Vagina (tissue), 2 donors: ENCODE data around the gene PLAC9.

Source experiments
- POLR2A ChIP-seq, 2 donors: fragments of 450-650 bp; IDR thresholded peaks; one replicate each; pipeline ENCODE4 v1.6.1; 2017; ENCODE audit warnings: antibody characterized with exemption in 2 of 2, mild to moderate bottlenecking in 2 of 2, moderate library complexity in 2 of 2
- TF ChIP-seq, protein P1 (sequence below), 3 experiments: fragments of 450-650 bp in 2 of 3; fragments of 200-600 bp in 1 of 3; sonication (generic) in 1 of 3; IDR thresholded peaks; one replicate each; pipeline ENCODE4 v1.5.1; 2017 to 2019; ENCODE audit warnings: antibody characterized with exemption in 3 of 3, mild to moderate bottlenecking in 2 of 3, moderate library complexity in 2 of 3

DNA sequence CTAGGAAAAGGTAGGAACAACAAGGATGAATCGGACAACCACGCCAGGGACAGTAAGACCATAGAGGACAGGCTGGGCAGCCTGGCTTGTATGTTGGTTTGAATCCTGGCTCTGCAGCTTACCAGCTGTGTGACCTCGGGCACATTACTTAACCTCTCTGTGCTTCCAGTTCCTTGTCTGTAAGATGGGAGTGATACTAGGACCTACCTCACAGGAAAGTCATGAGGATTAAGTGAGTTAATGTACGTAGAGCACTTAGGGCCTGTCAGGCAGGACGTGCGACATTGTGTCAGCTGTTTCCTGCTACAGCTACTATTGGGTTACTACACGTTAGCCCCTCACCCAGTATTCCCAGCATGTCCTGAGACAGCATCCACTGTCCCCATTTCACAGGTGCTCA lies 32.1 kb downstream of the PLAC9 start:
- TF ChIP-seq, protein P1, sequence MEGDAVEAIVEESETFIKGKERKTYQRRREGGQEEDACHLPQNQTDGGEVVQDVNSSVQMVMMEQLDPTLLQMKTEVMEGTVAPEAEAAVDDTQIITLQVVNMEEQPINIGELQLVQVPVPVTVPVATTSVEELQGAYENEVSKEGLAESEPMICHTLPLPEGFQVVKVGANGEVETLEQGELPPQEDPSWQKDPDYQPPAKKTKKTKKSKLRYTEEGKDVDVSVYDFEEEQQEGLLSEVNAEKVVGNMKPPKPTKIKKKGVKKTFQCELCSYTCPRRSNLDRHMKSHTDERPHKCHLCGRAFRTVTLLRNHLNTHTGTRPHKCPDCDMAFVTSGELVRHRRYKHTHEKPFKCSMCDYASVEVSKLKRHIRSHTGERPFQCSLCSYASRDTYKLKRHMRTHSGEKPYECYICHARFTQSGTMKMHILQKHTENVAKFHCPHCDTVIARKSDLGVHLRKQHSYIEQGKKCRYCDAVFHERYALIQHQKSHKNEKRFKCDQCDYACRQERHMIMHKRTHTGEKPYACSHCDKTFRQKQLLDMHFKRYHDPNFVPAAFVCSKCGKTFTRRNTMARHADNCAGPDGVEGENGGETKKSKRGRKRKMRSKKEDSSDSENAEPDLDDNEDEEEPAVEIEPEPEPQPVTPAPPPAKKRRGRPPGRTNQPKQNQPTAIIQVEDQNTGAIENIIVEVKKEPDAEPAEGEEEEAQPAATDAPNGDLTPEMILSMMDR (IDR thresholded peaks at IDR 0.05) = no peak
- no peak for TF ChIP-seq POLR2A (IDR thresholded peaks at IDR 0.05)
